ENCODE results near the gene UNCX.

- TF ChIP-seq GATA2 (IDR thresholded peaks at IDR 0.05; ENCODE audit: low read depth, low read length) (no peak), GATA3 (IDR thresholded peaks at IDR 0.05; ENCODE audit: low read depth, low read length) (no peak)
Observed at GRCh38 chr7:1232103-1232466, 587 bp upstream of the UNCX start.
